HepG2 (cell line): ENCODE measurements around the gene ZKSCAN3. TPM values are rescaled to one million over a fixed set of nuclear protein-coding genes. Genes with fewer than 3 reads are reported as not detected.

Experiments
- BORCS8-MEF2B ChIP-seq: sonication (generic); formaldehyde crosslinking; IDR thresholded peaks from 2 replicates; pipeline ENCODE4 v1.8.0; 2022; ENCODE audit warnings: mild to moderate bottlenecking, missing genetic modification reagents
- HNF4G ChIP-seq, 2 experiments: sonication (generic) in 1 of 2; formaldehyde crosslinking in 1 of 2; IDR thresholded peaks; 2 replicates each; pipeline versions ENCODE4 v1.4.0 to v1.6.1; 2011 to 2020; ENCODE audit warnings: borderline replicate concordance in 2 of 2, low read depth in 2 of 2, mild to moderate bottlenecking in 2 of 2, low read length in 1 of 2, missing genetic modification reagents in 1 of 2, moderate library complexity in 1 of 2
- SMC3 ChIP-seq: IDR thresholded peaks from 2 replicates; pipeline ENCODE4 v1.6.1; 2011; ENCODE audit warnings: low read length, improper control_type of control experiment
- SOX13 ChIP-seq, 3 experiments: fragments of 450-650 bp in 1 of 3; sonication (generic) in 1 of 3; formaldehyde crosslinking in 1 of 3; IDR thresholded peaks in 2 of 3; conservative IDR thresholded peaks in 1 of 3; 2 replicates each; pipeline versions ENCODE4 v1.5.0 to v1.6.1; 2016 to 2020; ENCODE audit warnings: antibody characterized with exemption in 1 of 3, mild to moderate bottlenecking in 1 of 3, missing compliant biosample characterization in 1 of 3, missing genetic modification reagents in 1 of 3, moderate library complexity in 1 of 3
- TOPORS ChIP-seq: sonication (generic); formaldehyde crosslinking; IDR thresholded peaks from 2 replicates; pipeline ENCODE4 v1.8.0; 2023; ENCODE audit warnings: mild to moderate bottlenecking, missing genetic modification reagents
- ZNF337 ChIP-seq: sonication (generic); formaldehyde crosslinking; IDR thresholded peaks from 2 replicates; pipeline ENCODE4 v1.5.1; 2020; ENCODE audit warnings: missing genetic modification reagents, low read depth, mild to moderate bottlenecking, borderline replicate concordance
- ZSCAN9 ChIP-seq: IDR thresholded peaks from 2 replicates; pipeline ENCODE4 v1.6.1; 2016; ENCODE audit warnings: borderline replicate concordance
- polyA plus RNA-seq, 8 experiments: library from polyadenylated mRNA; depleted of rRNA in 3 of 8; stranded (reverse) in 7 of 8; unstranded in 1 of 8; fragments of >200 nt; fragmentation: Illumina TruSeq in 4 of 8; extraction: Trizol in 4 of 8; gene quantifications; 2 replicates each; pipeline versions ENCODE4 v1.2.1 to v1.2.3, GENCODE V29; 2011 to 2016; ENCODE audit warnings: low read depth in 4 of 8, missing spikeins in 1 of 8, mixed read lengths in 1 of 8; ENCODE audit not compliant: insufficient read depth in 1 of 8
- total RNA-seq, 5 experiments: library from RNA; depleted of rRNA; stranded (reverse); fragments of >200 nt; fragmentation: Illumina TruSeq; extraction: Trizol; gene quantifications; 2 replicates each; pipeline ENCODE4 v1.2.3, GENCODE V29; 2016; ENCODE audit warnings: low read depth in 1 of 5
- TF ChIP-seq, protein P1 (sequence below), 2 experiments: sonication (generic) in 1 of 2; formaldehyde crosslinking in 1 of 2; IDR thresholded peaks; 2 replicates each; pipeline versions ENCODE4 v1.4.0 to v1.6.1; 2016 to 2020; ENCODE audit warnings: borderline replicate concordance in 1 of 2, low read depth in 1 of 2, mild to moderate bottlenecking in 1 of 2, missing genetic modification reagents in 1 of 2
- TF ChIP-seq, protein P2 (sequence below): IDR thresholded peaks from 2 replicates; pipeline ENCODE4 v1.4.0; 2020; ENCODE audit warnings: mild to moderate bottlenecking, missing genetic modification reagents
- TF ChIP-seq, protein P3 (sequence below): sonication (generic); formaldehyde crosslinking; IDR thresholded peaks from 2 replicates; pipeline ENCODE4 v1.5.0; 2020; ENCODE audit warnings: missing genetic modification reagents

Gene ZKSCAN3
- total and polyA plus RNA-seq, 2 of the 13 experiments (the other 11 are each of a cell fraction or from before 2014, with no cell fraction given), result 3.3 to 7.4 TPM

DNA sequence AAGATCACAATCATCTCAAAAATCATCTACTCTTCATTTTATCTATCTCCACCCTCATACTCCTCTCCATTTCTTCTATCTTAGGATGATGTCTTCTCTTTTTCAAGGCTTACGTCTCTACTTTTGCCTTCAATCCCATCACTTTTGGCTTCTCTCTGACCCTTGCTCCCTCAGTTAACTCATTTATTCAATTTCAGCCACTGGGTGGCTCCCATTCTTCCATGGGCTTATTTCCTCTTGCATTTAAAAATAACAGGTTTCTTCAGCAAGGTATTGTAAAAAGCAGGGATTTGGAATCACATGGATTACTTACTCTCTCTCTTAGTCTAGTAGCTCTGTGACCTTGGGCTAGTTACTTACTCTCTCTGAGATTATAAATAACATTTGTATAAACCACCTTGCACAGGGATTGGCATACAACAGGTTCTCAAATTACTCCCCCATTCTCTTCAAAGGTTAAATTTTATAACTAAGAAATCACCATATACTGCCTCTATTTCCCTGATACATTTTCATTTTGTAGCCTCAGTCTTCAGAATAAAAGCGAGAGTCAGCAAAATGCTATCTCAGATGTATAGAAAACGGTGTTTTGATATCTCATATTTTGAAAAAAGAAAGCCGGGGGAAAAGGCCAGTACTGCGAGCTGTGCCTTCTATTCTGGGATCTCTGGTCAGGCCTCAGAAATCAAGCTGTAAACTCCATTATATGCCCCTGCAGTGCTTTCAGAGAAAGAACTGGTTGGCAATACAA, 44.3 kb downstream of the ZKSCAN3 start (continued):
- TF ChIP-seq SOX13 (IDR thresholded peaks at IDR 0.05) (no peak), SOX13 (CRISPR knock-in tag; conservative IDR thresholded peaks at IDR 0.05 in 1 of 2, IDR thresholded peaks at IDR 0.05 in 1 of 2) (no peak), BORCS8-MEF2B (no peak), TOPORS (CRISPR knock-in tag) (no peak), ZNF337 (CRISPR knock-in tag) (no peak), SMC3 (peak; percentile 40; the same call in 1 of the 2 replicates), ZSCAN9 (no peak), HNF4G (IDR thresholded peaks at IDR 0.05; ENCODE audit: borderline replicate concordance, low read depth, low read length) (peak; percentile 49), HNF4G (CRISPR knock-in tag; IDR thresholded peaks at IDR 0.05; ENCODE audit: borderline replicate concordance, low read depth) (no peak)
- TF ChIP-seq, protein P1, sequence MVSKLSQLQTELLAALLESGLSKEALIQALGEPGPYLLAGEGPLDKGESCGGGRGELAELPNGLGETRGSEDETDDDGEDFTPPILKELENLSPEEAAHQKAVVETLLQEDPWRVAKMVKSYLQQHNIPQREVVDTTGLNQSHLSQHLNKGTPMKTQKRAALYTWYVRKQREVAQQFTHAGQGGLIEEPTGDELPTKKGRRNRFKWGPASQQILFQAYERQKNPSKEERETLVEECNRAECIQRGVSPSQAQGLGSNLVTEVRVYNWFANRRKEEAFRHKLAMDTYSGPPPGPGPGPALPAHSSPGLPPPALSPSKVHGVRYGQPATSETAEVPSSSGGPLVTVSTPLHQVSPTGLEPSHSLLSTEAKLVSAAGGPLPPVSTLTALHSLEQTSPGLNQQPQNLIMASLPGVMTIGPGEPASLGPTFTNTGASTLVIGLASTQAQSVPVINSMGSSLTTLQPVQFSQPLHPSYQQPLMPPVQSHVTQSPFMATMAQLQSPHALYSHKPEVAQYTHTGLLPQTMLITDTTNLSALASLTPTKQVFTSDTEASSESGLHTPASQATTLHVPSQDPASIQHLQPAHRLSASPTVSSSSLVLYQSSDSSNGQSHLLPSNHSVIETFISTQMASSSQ (IDR thresholded peaks at IDR 0.05; ENCODE audit: low read depth), result no peak
- TF ChIP-seq, protein P1 (CRISPR knock-in tag; IDR thresholded peaks at IDR 0.05; ENCODE audit: borderline replicate concordance), result no peak
- TF ChIP-seq, protein P2, sequence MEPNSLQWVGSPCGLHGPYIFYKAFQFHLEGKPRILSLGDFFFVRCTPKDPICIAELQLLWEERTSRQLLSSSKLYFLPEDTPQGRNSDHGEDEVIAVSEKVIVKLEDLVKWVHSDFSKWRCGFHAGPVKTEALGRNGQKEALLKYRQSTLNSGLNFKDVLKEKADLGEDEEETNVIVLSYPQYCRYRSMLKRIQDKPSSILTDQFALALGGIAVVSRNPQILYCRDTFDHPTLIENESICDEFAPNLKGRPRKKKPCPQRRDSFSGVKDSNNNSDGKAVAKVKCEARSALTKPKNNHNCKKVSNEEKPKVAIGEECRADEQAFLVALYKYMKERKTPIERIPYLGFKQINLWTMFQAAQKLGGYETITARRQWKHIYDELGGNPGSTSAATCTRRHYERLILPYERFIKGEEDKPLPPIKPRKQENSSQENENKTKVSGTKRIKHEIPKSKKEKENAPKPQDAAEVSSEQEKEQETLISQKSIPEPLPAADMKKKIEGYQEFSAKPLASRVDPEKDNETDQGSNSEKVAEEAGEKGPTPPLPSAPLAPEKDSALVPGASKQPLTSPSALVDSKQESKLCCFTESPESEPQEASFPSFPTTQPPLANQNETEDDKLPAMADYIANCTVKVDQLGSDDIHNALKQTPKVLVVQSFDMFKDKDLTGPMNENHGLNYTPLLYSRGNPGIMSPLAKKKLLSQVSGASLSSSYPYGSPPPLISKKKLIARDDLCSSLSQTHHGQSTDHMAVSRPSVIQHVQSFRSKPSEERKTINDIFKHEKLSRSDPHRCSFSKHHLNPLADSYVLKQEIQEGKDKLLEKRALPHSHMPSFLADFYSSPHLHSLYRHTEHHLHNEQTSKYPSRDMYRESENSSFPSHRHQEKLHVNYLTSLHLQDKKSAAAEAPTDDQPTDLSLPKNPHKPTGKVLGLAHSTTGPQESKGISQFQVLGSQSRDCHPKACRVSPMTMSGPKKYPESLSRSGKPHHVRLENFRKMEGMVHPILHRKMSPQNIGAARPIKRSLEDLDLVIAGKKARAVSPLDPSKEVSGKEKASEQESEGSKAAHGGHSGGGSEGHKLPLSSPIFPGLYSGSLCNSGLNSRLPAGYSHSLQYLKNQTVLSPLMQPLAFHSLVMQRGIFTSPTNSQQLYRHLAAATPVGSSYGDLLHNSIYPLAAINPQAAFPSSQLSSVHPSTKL (CRISPR knock-in tag), result 0 out of 2 replicates have a peak, but pooled peaks have one; percentile 8
- TF ChIP-seq, protein P3, sequence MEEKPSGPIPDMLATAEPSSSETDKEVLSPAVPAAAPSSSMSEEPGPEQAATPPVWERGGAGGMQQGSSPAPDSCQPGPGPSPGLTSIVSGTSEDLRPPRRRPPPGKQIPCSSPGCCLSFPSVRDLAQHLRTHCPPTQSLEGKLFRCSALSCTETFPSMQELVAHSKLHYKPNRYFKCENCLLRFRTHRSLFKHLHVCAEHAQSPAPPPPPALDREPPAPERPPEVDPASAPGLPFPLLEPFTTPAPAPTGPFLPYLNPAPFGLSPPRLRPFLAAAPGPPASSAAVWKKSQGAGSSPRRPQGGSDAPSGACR, result no peak
